Measurements from ENCODE around the gene ANKRD53. TPM values are rescaled to one million over a fixed set of nuclear protein-coding genes. Genes with fewer than 3 reads are reported as not detected.

Gene ANKRD53
- polyA plus RNA-seq, 2 donors = 0.35 to 1.0 TPM

DNA sequence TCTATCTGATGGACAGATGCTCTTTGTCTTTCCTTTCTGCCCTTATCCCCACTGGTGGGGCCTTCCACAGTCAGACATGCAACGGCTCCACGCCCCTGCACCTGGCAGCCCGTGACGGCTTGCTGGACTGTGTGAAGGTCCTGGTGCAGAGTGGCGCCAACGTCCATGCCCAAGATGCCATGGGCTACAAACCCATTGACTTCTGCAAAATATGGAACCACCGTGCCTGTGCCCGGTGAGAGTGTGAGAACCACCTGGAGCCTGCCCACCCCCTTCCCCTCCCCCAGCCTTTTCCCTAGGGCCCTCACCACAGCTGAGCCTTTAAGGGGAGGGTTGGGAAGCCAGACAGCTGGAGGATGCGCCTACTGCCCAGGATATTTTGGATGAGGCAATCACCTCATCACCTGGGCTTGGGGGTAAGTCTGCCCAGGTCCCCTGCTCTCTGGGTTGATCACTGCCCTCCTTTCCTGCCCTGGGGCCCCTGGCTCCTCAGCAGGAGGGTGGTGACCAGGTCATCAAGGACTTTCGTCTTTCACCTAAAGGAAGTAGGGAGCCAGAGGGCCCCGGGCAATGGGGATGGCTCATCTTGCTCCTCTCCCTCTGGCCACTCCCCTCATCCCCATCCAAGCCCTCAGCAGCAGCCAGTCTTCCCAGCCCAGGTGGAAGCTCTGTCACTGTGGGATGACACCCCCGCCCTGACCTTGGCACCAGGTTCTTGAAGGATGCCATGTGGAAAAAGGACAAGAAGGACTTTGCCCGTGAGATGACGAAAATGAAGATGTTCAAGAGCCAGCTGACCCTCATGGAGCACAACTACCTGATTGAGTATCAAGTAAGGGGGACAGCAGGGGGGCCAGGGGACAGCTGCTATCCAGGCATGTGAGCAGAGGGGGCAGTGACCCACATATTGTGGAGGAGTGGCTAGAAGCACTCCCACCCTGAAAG lies 3.7 kb downstream of the ANKRD53 start:
- H3K9me3 ChIP-seq (ENCODE audit: control insufficient read depth in 2 of 2, insufficient read depth in 1 of 2, low read depth in 1 of 2, low read length in 1 of 2) = no peaks in the 10 kb centered on the region
- no peak overlapping the region for H3K27ac ChIP-seq (ENCODE audit: low read depth in 2 of 2, low read length in 1 of 2)
- no peaks in the 10 kb centered on the region for H3K27me3 ChIP-seq (ENCODE audit: control insufficient read depth in 1 of 2, insufficient read depth in 2 of 2, low read length in 2 of 2)
- no peak overlapping the region for H3K4me3 ChIP-seq (ENCODE audit: low read depth in 1 of 2, low read length in 2 of 2)
- 89 to 90% methylated on average over 14 of the region's 14 CpGs for WGBS, 2 donors
- H3K4me1 ChIP-seq (ENCODE audit: control insufficient read depth in 2 of 2, insufficient read depth in 2 of 2, low read length in 1 of 2) = peaks cover 4 to 5% of the 10 kb centered on the region in 2 donors
- peaks cover 0 to 12% of the 10 kb centered on the region in 2 donors for H3K36me3 ChIP-seq (ENCODE audit: control insufficient read depth in 2 of 2, insufficient read depth in 2 of 2, low read length in 1 of 2)

DNA sequence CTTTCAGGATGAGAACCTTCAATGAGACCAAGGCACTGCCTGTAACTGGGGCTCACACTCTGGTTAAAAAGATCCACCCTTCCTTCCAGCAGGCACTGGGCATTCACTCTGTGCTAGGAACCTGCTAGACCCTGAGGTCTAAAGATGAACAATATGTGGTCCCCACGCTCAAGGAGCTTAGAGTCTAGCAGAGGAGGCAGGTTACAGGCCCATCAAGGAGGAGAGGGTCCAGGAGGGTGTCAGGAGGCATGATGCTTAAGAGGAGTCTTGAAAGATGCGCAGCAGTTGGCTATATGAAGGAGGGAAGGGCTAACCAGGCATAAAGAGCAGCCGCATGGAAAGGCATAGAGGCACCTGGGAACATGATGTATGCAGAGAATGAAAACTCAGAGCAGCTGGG lies 4.5 kb downstream of the ANKRD53 start:
- no peak overlapping the region for H3K4me3 ChIP-seq (ENCODE audit: low read depth in 1 of 2, low read length in 2 of 2)
- peaks cover 0 to 5% of the 10 kb centered on the region in 2 donors for H3K4me1 ChIP-seq (ENCODE audit: control insufficient read depth in 2 of 2, insufficient read depth in 2 of 2, low read length in 1 of 2)
- H3K27ac ChIP-seq (ENCODE audit: low read depth in 2 of 2, low read length in 1 of 2) = no peak overlapping the region
- no peaks in the 10 kb centered on the region for H3K9me3 ChIP-seq (ENCODE audit: control insufficient read depth in 2 of 2, insufficient read depth in 1 of 2, low read depth in 1 of 2, low read length in 1 of 2)
- 95% methylated on average over 3 of the region's 3 CpGs for whole genome bisulfite sequencing, 2 donors
- no peaks in the 10 kb centered on the region for H3K27me3 ChIP-seq (ENCODE audit: control insufficient read depth in 1 of 2, insufficient read depth in 2 of 2, low read length in 2 of 2)
- H3K36me3 ChIP-seq (ENCODE audit: control insufficient read depth in 2 of 2, insufficient read depth in 2 of 2, low read length in 1 of 2) = peaks cover 0 to 16% of the 10 kb centered on the region in 2 donors

DNA sequence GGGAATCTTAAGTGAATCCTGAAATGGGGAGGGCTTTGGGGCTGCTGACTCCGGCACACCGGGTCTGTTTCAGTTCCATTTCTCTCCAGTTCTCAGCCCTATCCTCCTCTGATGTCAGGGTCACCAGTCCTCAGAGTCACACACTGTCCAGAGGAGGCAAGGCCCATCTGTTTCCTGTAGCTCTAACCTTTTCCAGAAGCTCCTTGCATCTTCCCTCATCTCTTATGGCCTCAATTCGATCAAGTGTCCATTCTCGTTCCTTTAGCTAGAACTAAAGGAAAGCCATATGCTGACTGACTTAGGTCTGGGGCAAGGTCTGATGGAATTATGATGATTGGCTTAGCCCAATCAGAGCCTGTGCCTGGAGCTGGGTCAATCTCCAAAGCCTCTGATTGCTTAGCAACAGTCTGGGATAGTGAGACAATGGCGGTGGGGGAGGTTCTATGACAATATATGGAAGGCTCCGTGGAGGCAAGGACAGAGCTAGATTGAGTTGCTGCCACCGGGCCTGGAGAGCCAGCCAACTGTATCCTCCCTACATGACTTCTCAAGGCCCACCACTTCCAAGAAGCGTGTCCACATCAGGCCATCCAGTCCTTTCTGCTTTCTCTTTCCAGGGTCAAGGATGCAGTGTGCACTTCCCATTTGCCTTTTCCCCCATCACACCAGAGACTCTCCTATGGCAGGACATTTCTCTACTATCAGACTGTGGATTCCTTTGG lies 5.2 kb downstream of the ANKRD53 start:
- Histone ChIP-seq H3K9me3 (ENCODE audit: control insufficient read depth in 2 of 2, insufficient read depth in 1 of 2, low read depth in 1 of 2, low read length in 1 of 2) (no peaks in the 10 kb centered on the region), H3K27ac (ENCODE audit: low read depth in 2 of 2, low read length in 1 of 2) (no peak overlapping the region), H3K4me3 (ENCODE audit: low read depth in 1 of 2, low read length in 2 of 2) (no peak overlapping the region), H3K4me1 (ENCODE audit: control insufficient read depth in 2 of 2, insufficient read depth in 2 of 2, low read length in 1 of 2) (peaks cover 0 to 5% of the 10 kb centered on the region in 2 donors), H3K36me3 (ENCODE audit: control insufficient read depth in 2 of 2, insufficient read depth in 2 of 2, low read length in 1 of 2) (peaks cover 0 to 23% of the 10 kb centered on the region in 2 donors), H3K27me3 (ENCODE audit: control insufficient read depth in 1 of 2, insufficient read depth in 2 of 2, low read length in 2 of 2) (no peaks in the 10 kb centered on the region)
- WGBS, 2 donors = 91 to 93% methylated on average over 8 of the region's 8 CpGs

DNA sequence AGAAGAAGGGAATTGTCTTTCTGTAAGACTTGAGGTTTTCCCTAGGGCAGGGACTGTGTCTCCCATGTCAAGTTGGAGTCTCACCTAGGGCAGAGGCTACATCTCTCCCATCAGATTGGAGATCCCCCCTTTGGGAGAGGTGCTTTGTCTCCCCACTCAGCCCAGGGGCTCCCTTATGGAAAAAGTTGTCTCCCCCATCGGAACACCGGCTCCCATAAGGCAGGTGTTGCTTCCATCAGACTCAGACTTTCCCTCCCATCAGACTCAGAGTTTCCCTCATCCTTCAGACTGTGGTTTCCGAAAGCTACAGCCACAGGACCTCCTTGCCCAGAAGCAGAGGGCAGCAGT lies 5.8 kb downstream of the ANKRD53 start:
- H3K36me3 ChIP-seq (ENCODE audit: control insufficient read depth in 2 of 2, insufficient read depth in 2 of 2, low read length in 1 of 2) = peaks cover 0 to 27% of the 10 kb centered on the region in 2 donors
- WGBS, 2 donors = 89 to 93% methylated on average over 3 of the region's 3 CpGs

DNA sequence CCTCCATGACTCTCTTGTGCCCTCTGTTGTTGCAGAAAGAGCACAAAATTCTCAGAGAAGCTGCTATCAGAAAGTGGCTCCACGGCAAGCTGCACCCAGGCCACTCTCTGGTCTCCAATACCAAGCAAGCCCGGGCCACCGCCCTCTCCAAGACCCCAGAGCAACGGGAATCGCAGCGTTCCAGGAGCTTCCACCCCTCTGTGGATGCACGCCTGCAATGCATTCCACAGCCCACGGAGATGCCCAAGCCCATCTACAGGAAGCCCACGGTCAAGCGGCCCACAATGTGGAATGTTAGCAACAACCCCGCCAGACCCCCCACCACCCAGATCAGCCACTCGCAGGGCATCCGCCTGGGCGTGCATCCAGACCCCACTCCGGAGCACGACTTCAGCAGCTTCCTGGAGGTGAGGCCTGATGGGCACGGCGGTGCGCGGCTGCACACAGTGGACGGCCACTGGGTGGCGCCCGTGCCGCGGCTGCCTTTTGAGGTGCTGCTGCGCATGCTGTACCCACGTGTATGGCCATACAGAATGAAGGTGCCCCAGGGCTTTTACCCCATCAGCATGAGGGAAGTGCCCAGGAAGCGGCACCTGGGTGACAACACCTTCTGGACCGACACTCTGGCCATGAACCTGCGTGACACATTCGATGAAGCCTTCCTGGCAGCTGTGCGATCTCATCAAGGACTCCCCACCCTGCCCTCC lies 6.3 kb downstream of the ANKRD53 start:
- Histone ChIP-seq H3K27ac (ENCODE audit: low read depth in 2 of 2, low read length in 1 of 2) (no peak overlapping the region), H3K36me3 (ENCODE audit: control insufficient read depth in 2 of 2, insufficient read depth in 2 of 2, low read length in 1 of 2) (peaks cover 0 to 30% of the 10 kb centered on the region in 2 donors)
- WGBS, 2 donors = 34 to 44% methylated on average over 32 of the region's 32 CpGs

More for the DNA sequence above, 5.8 kb downstream of the ANKRD53 start:
- peaks cover 0 to 5% of the 10 kb centered on the region in 2 donors for H3K4me1 ChIP-seq (ENCODE audit: control insufficient read depth in 2 of 2, insufficient read depth in 2 of 2, low read length in 1 of 2)
- H3K27me3 ChIP-seq (ENCODE audit: control insufficient read depth in 1 of 2, insufficient read depth in 2 of 2, low read length in 2 of 2) = no peaks in the 10 kb centered on the region
- H3K27ac ChIP-seq (ENCODE audit: low read depth in 2 of 2, low read length in 1 of 2) = no peak overlapping the region
- H3K4me3 ChIP-seq (ENCODE audit: low read depth in 1 of 2, low read length in 2 of 2) = no peak overlapping the region
- H3K9me3 ChIP-seq (ENCODE audit: control insufficient read depth in 2 of 2, insufficient read depth in 1 of 2, low read depth in 1 of 2, low read length in 1 of 2) = no peaks in the 10 kb centered on the region

DNA sequence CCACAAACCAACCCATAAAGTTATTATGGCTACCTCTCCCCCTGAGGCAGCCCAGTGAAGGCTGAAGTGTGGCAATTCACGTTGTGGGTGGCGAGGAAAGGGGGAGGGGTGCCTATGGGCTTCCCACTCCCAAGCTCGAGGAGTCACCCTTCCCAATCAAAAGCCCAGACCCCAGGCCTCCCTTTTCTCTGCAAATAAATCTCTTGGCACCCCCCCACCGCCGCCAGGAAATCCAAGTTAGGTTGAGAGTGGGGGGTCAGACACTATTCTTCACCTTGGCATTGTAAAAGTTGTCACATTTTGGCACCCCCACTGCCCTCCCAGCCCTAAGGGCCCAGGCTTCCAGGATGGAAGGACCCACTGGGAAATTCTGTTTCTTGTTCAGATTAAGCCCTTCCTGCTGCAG lies 6.9 kb downstream of the ANKRD53 start:
- peaks cover 0 to 5% of the 10 kb centered on the region in 2 donors for H3K4me1 ChIP-seq (ENCODE audit: control insufficient read depth in 2 of 2, insufficient read depth in 2 of 2, low read length in 1 of 2)
- H3K27me3 ChIP-seq (ENCODE audit: control insufficient read depth in 1 of 2, insufficient read depth in 2 of 2, low read length in 2 of 2) = no peaks in the 10 kb centered on the region
- no peak overlapping the region for H3K4me3 ChIP-seq (ENCODE audit: low read depth in 1 of 2, low read length in 2 of 2)
- peaks cover 0 to 35% of the 10 kb centered on the region in 2 donors for H3K36me3 ChIP-seq (ENCODE audit: control insufficient read depth in 2 of 2, insufficient read depth in 2 of 2, low read length in 1 of 2)
- no peak overlapping the region for H3K27ac ChIP-seq (ENCODE audit: low read depth in 2 of 2, low read length in 1 of 2)
- WGBS, 2 donors = 70 to 78% methylated on average over 5 of the region's 5 CpGs
- H3K9me3 ChIP-seq (ENCODE audit: control insufficient read depth in 2 of 2, insufficient read depth in 1 of 2, low read depth in 1 of 2, low read length in 1 of 2) = no peaks in the 10 kb centered on the region

More for the DNA sequence above, 6.3 kb downstream of the ANKRD53 start:
- Histone ChIP-seq H3K4me1 (ENCODE audit: control insufficient read depth in 2 of 2, insufficient read depth in 2 of 2, low read length in 1 of 2) (peaks cover 0 to 5% of the 10 kb centered on the region in 2 donors), H3K27me3 (ENCODE audit: control insufficient read depth in 1 of 2, insufficient read depth in 2 of 2, low read length in 2 of 2) (no peaks in the 10 kb centered on the region), H3K4me3 (ENCODE audit: low read depth in 1 of 2, low read length in 2 of 2) (no peak overlapping the region), H3K9me3 (ENCODE audit: control insufficient read depth in 2 of 2, insufficient read depth in 1 of 2, low read depth in 1 of 2, low read length in 1 of 2) (no peaks in the 10 kb centered on the region)

DNA sequence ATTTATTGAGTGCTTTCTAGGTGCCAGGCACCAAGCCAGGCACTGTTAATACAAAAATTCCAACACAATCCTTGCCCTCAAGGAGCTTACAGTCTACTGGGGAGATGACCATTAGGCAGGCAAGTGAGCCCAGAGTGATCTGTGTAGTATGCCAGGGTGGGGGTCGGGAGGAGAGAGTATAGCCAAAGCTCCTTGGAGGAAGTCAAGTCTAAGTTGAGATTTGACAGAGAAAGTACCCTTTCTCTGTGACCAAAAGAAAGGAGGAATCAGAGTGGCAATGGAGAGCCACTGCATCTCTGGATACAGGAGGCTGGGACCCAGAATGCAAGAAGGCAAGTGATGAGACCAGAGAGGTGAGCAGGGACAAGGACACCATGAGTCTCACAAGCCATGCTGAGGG lies 7.5 kb downstream of the ANKRD53 start:
- Histone ChIP-seq H3K27me3 (ENCODE audit: control insufficient read depth in 1 of 2, insufficient read depth in 2 of 2, low read length in 2 of 2) (no peaks in the 10 kb centered on the region), H3K9me3 (ENCODE audit: control insufficient read depth in 2 of 2, insufficient read depth in 1 of 2, low read depth in 1 of 2, low read length in 1 of 2) (no peaks in the 10 kb centered on the region), H3K27ac (ENCODE audit: low read depth in 2 of 2, low read length in 1 of 2) (no peak overlapping the region), H3K36me3 (ENCODE audit: control insufficient read depth in 2 of 2, insufficient read depth in 2 of 2, low read length in 1 of 2) (peaks cover 0 to 38% of the 10 kb centered on the region in 2 donors), H3K4me3 (ENCODE audit: low read depth in 1 of 2, low read length in 2 of 2) (no peak overlapping the region), H3K4me1 (ENCODE audit: control insufficient read depth in 2 of 2, insufficient read depth in 2 of 2, low read length in 1 of 2) (peaks cover 0 to 5% of the 10 kb centered on the region in 2 donors)
- 91 to 96% methylated on average over 1 of the region's 1 CpG for WGBS, 2 donors

DNA sequence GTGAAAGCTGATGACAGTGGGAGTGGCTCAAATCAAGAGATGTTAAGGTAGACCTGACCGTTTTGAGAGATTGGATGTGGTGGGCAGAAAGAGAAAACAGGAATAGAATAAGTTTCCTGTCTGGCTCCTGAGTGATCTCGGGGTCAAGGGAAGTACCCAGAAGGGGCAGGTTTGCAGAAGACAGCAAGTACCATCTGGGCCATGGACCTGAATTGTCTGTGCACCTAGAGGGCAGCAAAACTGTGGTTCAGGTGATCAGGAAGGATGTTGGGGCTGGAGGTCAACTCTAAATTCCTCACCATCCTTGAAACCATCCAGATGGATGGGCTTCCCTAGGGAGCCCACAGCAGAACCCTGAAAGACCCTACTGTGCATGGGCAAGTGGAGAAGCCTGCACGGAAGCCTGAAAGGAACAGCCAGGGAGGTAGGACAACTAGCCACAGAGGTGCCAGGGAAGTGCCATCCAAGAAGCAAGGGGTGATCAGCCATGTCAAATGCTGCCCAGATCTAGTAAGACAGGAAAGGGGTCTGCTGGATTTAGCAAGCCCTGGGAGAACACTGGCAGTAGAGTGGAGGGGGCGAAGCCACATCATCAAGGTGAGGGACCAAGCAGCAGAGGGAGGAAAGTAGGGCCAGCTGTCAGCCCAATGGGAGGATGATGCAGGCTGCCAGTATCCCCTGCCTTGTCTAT lies 8.2 kb downstream of the ANKRD53 start:
- Histone ChIP-seq H3K27me3 (ENCODE audit: control insufficient read depth in 1 of 2, insufficient read depth in 2 of 2, low read length in 2 of 2) (no peaks in the 10 kb centered on the region), H3K4me3 (ENCODE audit: low read depth in 1 of 2, low read length in 2 of 2) (no peak overlapping the region), H3K9me3 (ENCODE audit: control insufficient read depth in 2 of 2, insufficient read depth in 1 of 2, low read depth in 1 of 2, low read length in 1 of 2) (no peaks in the 10 kb centered on the region), H3K4me1 (ENCODE audit: control insufficient read depth in 2 of 2, insufficient read depth in 2 of 2, low read length in 1 of 2) (peaks cover 0 to 5% of the 10 kb centered on the region in 2 donors), H3K36me3 (ENCODE audit: control insufficient read depth in 2 of 2, insufficient read depth in 2 of 2, low read length in 1 of 2) (peaks cover 4 to 45% of the 10 kb centered on the region in 2 donors), H3K27ac (ENCODE audit: low read depth in 2 of 2, low read length in 1 of 2) (no peak overlapping the region)
- 85 to 90% methylated on average over 4 of the region's 4 CpGs for WGBS, 2 donors

DNA sequence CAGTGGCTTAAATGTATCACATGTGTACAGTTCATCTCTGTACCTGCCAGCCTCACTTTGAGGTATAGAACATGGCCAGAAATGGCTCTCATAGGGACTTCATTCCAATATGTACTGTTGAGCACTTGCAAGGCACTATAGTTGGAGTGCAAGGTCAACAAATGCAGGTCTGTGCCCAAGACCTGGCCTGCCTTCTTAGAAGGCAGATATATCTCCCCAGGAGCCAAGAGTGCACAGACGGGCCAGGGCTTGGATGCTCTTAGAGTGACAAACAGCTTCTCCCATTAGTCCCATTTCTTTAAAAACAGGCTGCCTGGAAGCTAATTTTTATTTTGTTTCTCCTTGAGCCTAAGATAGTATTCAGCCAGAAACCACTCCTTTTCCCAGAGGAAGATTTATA lies 9.0 kb downstream of the ANKRD53 start:
- WGBS, 2 donors = 52 to 69% methylated on average over 1 of the region's 1 CpG
- Histone ChIP-seq H3K36me3 (ENCODE audit: control insufficient read depth in 2 of 2, insufficient read depth in 2 of 2, low read length in 1 of 2) (peaks cover 7 to 45% of the 10 kb centered on the region in 2 donors), H3K9me3 (ENCODE audit: control insufficient read depth in 2 of 2, insufficient read depth in 1 of 2, low read depth in 1 of 2, low read length in 1 of 2) (no peaks in the 10 kb centered on the region), H3K4me3 (ENCODE audit: low read depth in 1 of 2, low read length in 2 of 2) (no peak overlapping the region), H3K27me3 (ENCODE audit: control insufficient read depth in 1 of 2, insufficient read depth in 2 of 2, low read length in 2 of 2) (no peaks in the 10 kb centered on the region), H3K27ac (ENCODE audit: low read depth in 2 of 2, low read length in 1 of 2) (no peak overlapping the region), H3K4me1 (ENCODE audit: control insufficient read depth in 2 of 2, insufficient read depth in 2 of 2, low read length in 1 of 2) (peaks cover 0 to 5% of the 10 kb centered on the region in 2 donors)
